ENCODE data around the gene SNRK. TPM values are rescaled to one million over a fixed set of nuclear protein-coding genes. Genes with fewer than 3 reads are reported as not detected.

SNRK gene
- total and polyA plus RNA-seq, 2 donors (not counting 3 experiments of a cell fraction or from before 2014, with no cell fraction given): 43.3 to 99.9 TPM

GRCh38 chr3:43317461-43318316, 31.3 kb downstream of the SNRK start:
- H3K79me2 ChIP-seq (ENCODE audit: control insufficient read depth, insufficient read depth, low read length): peaks cover 100% of the 10 kb centered on the region
- ChIA-PET POLR2A (no interaction called here), CTCF (interaction anchor here (2.5 kb wide), 1 partner anchor 156 kb away, joined by 6 read pairs; no protein-coding TSS in a partner anchor)
- no peaks in the 10 kb centered on the region for H3K27me3 ChIP-seq (ENCODE audit: control insufficient read depth in 2 of 2, insufficient read depth in 2 of 2, low read length in 2 of 2)
- no peaks in the 10 kb centered on the region for H3K9me3 ChIP-seq (replicated peaks; ENCODE audit: control insufficient read depth, insufficient read depth, low read length)
- H3K27ac ChIP-seq (ENCODE audit: insufficient read depth, low read depth, low read length): peak overlapping the region; percentile 6
- H3K9ac ChIP-seq (replicated peaks; ENCODE audit: extremely low read depth, insufficient read depth, low read length): no peak overlapping the region
- no peaks in the 10 kb centered on the region for H3K9me1 ChIP-seq (replicated peaks; ENCODE audit: control insufficient read depth, extremely low read depth, insufficient read depth, low read length)
- no peak overlapping the region for H2AFZ ChIP-seq (ENCODE audit: low read depth, low read length)
- no peak overlapping the region for H3K4me2 ChIP-seq (ENCODE audit: insufficient read depth, low read length)
- intact Hi-C loops (cut with micrococcal nuclease) (no loop called here), dilution Hi-C loops (cut with MboI; ENCODE audit: extremely low pct_ligation_motif_present, low sequenced_read_pairs) (no loop called here)
- no peak overlapping the region for H3K4me3 ChIP-seq (replicated peaks in 1 of 3; ENCODE audit: insufficient read depth in 1 of 3, low read depth in 1 of 3, low read length in 3 of 3)
- peaks cover 35% of the 10 kb centered on the region for H4K20me1 ChIP-seq (replicated peaks; ENCODE audit: control insufficient read depth, extremely low read depth, insufficient read depth, low read length)
- BruUV-seq (replicated peaks): no TSS peak
- peaks cover 30% of the 10 kb centered on the region for H3K4me1 ChIP-seq (ENCODE audit: control insufficient read depth, extremely low read depth, insufficient read depth, low read length)
- DNase-seq (ENCODE audit: low read depth, low spot score) (peak; percentile 32), FAIRE-seq (no peak)
- H3K36me3 ChIP-seq (ENCODE audit: control insufficient read depth in 2 of 2, extremely low read depth in 1 of 2, insufficient read depth in 2 of 2, low read length in 2 of 2): peaks cover 8 to 16% of the 10 kb centered on the region in 2 experiments
- TF ChIP-seq POLR2A (IDR thresholded peaks at IDR 0.05; ENCODE audit: low read depth, low read length) (no peak), MYC (IDR thresholded peaks at IDR 0.05; ENCODE audit: low read depth, low read length) (no peak), GATA2 (IDR thresholded peaks at IDR 0.05; ENCODE audit: insufficient read depth, insufficient read length, low read depth, low read length) (no peak), CTCF (IDR thresholded peaks at IDR 0.05; ENCODE audit: extremely low read depth in 1 of 2, insufficient read depth in 1 of 2, low read depth in 1 of 2, low read length in 2 of 2) (no peak), EZH2 (IDR thresholded peaks at IDR 0.05; ENCODE audit: borderline replicate concordance, low read depth, low read length, severe bottlenecking) (no peak), FOS (IDR thresholded peaks at IDR 0.05; ENCODE audit: borderline replicate concordance, insufficient read depth, low read length) (no peak), JUN (IDR thresholded peaks at IDR 0.05; ENCODE audit: borderline replicate concordance, insufficient read depth, insufficient read length, low read depth) (no peak), MAX (IDR thresholded peaks at IDR 0.05; ENCODE audit: insufficient read depth, insufficient read length) (no peak), POLR2AphosphoS5 (IDR thresholded peaks at IDR 0.05; ENCODE audit: insufficient read depth, low read depth, low read length) (no peak)

Data from endothelial cell of umbilical vein (primary cell).